Measurements from ENCODE around the gene POLR2E. TPM values are rescaled to one million over a fixed set of nuclear protein-coding genes. Genes with fewer than 3 reads are reported as not detected.
"Not testable (repeated sequence)": the region's sequence is repeated elsewhere in the genome, so short reads cannot be mapped to it uniquely, and the experiment has no call there.

The POLR2E gene
- 329 and 336 TPM in 2 replicates for total RNA-seq

- DNase-seq (ENCODE audit: extremely low read depth, low read depth, low spot score), result peak; percentile 87
These were observed at the start of gene POLR2E for GRCh38 chr19:1094978-1095701. Gene POLR2E, minus strand, starts transcription at chr19:1095375. Its CDS starts 60 bp downstream, at chr19:1095315.

GRCh38 chr19:1144741-1145140 lies 49.6 kb upstream of the POLR2E start:
- DNase-seq (ENCODE audit: extremely low read depth, low read depth, low spot score), result no peak

GRCh38 chr19:1143828-1144399 lies 48.7 kb upstream of the POLR2E start:
- no peak for DNase-seq (ENCODE audit: extremely low read depth, low read depth, low spot score)

- DNase-seq (ENCODE audit: extremely low read depth, low read depth, low spot score), result no peak
These were observed 46.8 kb upstream of the POLR2E start for GRCh38 chr19:1141944-1142343.

GRCh38 chr19:1140272-1141027 lies 45.3 kb upstream of the POLR2E start:
- DNase-seq (ENCODE audit: extremely low read depth, low read depth, low spot score), result no peak

- DNase-seq (ENCODE audit: extremely low read depth, low read depth, low spot score), result no peak
These were observed 44.0 kb upstream of the POLR2E start for GRCh38 chr19:1139126-1139525.

DNA sequence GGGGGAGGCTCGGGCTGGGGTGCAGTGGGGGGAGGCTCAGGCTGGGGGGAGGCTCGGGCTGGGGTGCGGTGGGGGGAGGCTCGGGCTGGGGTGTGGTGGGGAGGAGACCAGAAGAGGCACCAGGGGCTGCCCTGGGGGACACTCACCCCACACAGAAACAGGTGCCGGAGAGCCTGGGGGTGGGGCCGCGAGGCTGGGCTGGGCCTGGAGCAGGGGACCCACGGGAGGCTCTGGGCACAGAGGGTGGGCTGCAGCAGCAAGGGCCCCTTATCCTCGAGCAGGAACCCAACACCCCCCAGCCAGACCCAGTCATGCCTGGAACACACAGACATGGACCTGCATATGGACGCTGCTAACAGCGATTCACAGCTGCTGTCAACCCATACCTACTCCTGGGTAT lies 42.9 kb upstream of the POLR2E start:
- DNase-seq (ENCODE audit: extremely low read depth, low read depth, low spot score), result no peak

DNA sequence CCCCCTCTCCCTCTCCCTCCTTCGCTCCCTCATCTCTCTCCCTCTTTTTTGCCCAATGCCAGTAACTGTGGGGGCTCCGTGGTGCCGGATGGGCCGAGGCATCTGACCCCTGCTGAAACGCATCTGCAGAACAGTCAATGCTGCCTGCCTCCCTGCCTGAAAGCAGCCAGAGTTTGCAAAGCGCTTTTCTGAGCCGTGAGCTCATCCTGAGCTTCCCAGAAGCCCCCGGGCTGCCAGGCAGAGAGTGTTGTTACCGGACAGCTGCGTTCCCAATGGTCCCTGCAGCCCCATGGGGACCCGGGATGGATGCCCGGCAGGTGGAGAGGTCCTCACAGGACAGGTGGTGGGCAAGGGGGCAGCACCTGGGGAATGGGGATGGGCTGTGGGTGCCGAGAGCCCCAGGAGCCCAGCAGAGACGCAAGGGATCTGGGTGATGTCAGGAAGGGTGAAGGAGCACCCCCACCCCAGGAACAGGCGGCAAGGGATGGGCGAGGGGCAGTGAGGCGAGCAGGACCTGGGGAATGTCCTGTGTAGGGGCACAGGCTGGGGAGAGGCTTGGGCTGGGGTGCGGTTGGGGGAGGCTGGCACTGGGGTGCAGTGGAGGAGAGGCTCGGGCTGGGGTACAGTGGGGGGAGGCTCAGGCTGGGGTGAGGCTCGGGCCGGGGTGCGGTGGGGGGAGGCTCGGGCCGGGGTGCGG lies 41.6 kb upstream of the POLR2E start:
- no peak for DNase-seq (ENCODE audit: extremely low read depth, low read depth, low spot score)

DNA sequence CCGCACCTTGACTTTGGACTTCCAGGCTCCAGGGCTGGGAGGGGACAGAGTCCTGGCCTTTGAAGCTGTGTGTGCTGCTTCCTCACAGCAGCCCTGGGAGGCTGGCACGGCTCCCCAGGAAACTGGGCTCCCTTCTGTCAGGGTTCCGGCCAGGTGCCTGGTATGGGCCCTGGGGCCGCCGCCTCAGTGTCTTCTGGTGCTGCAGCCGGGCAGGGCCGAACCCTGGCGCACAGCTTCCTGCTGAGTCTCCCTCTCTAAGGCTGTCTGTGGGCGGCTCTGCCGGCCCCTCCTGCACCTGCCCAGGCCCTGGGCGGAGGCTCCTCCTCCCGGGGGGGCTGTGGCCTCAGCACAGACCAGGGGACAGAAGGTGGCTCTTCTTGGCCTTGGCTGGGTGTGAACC lies 41.0 kb upstream of the POLR2E start:
- no peak for DNase-seq (ENCODE audit: extremely low read depth, low read depth, low spot score)

- no peak for DNase-seq (ENCODE audit: extremely low read depth, low read depth, low spot score)
These were observed 40.3 kb upstream of the POLR2E start for GRCh38 chr19:1135454-1135853.

GRCh38 chr19:1134431-1134830 lies 39.3 kb upstream of the POLR2E start:
- DNase-seq (ENCODE audit: extremely low read depth, low read depth, low spot score), result no peak

GRCh38 chr19:1133471-1133929 lies 38.3 kb upstream of the POLR2E start:
- no peak for DNase-seq (ENCODE audit: extremely low read depth, low read depth, low spot score)

- DNase-seq (ENCODE audit: extremely low read depth, low read depth, low spot score), result no peak
These were observed 37.6 kb upstream of the POLR2E start for GRCh38 chr19:1132552-1133383.

DNA sequence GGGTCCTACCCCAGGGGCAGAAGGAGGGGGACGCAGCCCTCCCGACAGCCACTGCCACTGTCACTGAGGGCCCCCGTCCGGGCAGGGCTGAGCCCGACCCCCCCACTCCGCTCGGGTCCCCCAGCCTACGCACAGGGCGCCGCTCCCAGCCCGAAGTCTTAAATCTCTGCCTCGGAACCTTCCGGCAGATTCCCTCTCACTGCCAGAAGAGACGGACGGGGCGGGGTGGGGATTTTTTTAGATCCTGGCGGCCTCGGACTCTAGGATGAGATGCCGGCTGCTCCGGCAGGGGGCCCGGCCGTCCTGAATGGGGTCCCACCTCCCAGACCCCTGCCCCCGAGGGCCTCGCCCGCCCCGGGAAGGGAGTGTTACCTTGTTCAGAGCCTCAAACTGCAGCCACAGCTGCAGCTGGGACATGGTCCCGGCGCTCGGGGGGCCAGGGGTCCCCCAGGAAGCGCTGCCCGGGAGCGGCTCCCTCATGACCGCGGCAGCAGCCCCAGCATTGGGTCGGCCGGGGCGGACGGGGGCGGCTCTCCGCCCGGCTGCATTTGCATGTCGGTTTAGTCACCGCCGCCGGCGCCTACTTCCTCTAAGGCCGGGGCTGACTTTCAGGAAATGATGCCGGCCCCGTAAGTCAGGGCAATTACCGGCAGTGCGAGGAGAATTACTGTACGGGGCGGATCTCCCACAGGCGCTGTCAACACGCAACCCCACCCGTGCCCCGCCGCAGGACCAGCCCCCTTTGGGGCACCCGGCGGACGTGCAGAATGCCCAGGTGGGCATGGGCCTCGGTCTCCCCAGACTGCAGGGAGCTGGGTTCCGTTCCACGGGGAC lies 36.8 kb upstream of the POLR2E start:
- DNase-seq (ENCODE audit: extremely low read depth, low read depth, low spot score), result peak; percentile 48

DNA sequence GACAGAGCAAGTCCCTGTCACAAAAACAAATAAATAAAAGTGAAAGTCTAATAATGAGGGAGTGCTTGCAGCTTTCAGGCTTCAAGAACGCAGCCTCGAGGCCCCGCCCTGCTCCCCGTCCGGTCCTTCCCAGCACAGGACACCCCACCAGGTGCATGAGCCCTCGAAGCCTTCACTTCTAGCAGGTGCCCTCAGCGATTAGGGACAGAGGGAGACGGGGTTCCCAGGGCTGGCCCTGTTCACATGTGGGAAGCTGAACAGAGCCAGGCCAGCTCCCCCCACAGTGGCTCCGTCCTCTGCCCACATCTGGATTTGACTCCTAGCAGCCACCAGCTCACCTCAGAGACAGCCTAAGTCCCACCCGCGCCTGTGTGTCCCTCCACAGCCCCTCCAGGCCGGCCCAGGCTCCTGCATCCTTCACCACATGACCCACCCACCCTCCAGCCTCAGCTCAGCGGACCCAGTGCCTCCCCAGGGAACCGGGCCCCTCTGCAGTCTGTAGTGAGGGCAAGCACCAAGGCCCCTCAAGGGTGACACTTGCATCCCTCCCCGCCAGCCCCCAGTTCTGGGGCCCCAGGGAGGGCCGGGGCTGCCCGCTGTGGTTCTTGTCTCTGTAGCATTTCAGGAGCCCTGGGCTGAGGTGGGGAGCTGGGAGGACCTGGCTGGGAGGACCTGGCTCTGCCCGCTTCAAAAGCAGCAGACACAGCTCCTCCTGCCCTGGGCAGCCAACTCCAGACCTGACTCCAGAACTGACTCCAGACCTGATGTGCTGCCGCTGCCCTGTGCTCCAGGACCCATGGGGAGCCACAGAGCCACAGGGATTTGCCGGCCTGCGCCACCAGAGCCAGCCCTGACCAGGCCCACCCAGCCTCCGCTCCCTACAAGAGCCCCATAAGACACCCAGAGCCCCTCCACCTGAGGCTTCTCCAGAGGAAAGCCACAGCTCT lies 35.9 kb upstream of the POLR2E start:
- DNase-seq (ENCODE audit: extremely low read depth, low read depth, low spot score), result no peak

GRCh38 chr19:1129535-1129934 lies 34.4 kb upstream of the POLR2E start:
- DNase-seq (ENCODE audit: extremely low read depth, low read depth, low spot score), result no peak

DNA sequence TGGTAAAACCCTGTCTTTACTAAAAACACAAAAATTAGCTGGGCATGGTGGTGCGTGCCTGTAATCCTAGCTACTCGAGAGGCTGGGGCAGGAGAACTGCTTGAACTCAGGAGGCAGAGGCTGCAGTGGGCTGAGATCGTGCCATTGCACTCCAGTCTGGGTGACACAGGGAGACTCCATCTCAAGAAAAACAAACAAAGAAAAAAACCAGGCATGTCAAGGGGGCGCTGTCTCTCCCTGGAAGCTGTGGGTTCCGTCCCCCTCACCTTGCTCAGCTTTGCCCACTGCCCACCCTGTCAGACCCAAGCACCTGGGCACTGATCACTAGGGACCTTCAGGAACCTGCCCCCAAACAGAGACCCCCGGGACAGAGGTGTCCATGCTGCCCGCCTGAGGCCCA lies 33.9 kb upstream of the POLR2E start:
- DNase-seq (ENCODE audit: extremely low read depth, low read depth, low spot score), result not testable (repeated sequence)

GRCh38 chr19:1128106-1128505 lies 32.9 kb upstream of the POLR2E start:
- DNase-seq (ENCODE audit: extremely low read depth, low read depth, low spot score), result no peak
